Suppressor macrophage (primary cell): Measurements from ENCODE around the gene SETD2.
"Not testable (repeated sequence)": the region's sequence is repeated elsewhere in the genome, so short reads cannot be mapped to it uniquely, and the experiment has no call there.

Experiments
- DNase-seq, 4 experiments: peaks; one replicate each; pipeline ENCODE4 v3.0.0-alpha.2; 2020 to 2022
- total RNA-seq, 17 experiments: gene quantifications; one replicate each; lab custom pipeline; 2026; ENCODE audit warnings: mixed read lengths in 6 of 17, inconsistent platforms in 3 of 17; lab: John Stamatoyannopoulos, UW

The SETD2 gene, protein sequence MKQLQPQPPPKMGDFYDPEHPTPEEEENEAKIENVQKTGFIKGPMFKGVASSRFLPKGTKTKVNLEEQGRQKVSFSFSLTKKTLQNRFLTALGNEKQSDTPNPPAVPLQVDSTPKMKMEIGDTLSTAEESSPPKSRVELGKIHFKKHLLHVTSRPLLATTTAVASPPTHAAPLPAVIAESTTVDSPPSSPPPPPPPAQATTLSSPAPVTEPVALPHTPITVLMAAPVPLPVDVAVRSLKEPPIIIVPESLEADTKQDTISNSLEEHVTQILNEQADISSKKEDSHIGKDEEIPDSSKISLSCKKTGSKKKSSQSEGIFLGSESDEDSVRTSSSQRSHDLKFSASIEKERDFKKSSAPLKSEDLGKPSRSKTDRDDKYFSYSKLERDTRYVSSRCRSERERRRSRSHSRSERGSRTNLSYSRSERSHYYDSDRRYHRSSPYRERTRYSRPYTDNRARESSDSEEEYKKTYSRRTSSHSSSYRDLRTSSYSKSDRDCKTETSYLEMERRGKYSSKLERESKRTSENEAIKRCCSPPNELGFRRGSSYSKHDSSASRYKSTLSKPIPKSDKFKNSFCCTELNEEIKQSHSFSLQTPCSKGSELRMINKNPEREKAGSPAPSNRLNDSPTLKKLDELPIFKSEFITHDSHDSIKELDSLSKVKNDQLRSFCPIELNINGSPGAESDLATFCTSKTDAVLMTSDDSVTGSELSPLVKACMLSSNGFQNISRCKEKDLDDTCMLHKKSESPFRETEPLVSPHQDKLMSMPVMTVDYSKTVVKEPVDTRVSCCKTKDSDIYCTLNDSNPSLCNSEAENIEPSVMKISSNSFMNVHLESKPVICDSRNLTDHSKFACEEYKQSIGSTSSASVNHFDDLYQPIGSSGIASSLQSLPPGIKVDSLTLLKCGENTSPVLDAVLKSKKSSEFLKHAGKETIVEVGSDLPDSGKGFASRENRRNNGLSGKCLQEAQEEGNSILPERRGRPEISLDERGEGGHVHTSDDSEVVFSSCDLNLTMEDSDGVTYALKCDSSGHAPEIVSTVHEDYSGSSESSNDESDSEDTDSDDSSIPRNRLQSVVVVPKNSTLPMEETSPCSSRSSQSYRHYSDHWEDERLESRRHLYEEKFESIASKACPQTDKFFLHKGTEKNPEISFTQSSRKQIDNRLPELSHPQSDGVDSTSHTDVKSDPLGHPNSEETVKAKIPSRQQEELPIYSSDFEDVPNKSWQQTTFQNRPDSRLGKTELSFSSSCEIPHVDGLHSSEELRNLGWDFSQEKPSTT (N-terminal part only)
- 44.7 to 123 (median 74.4) reads per million in 17 experiments for total RNA-seq

DNA sequence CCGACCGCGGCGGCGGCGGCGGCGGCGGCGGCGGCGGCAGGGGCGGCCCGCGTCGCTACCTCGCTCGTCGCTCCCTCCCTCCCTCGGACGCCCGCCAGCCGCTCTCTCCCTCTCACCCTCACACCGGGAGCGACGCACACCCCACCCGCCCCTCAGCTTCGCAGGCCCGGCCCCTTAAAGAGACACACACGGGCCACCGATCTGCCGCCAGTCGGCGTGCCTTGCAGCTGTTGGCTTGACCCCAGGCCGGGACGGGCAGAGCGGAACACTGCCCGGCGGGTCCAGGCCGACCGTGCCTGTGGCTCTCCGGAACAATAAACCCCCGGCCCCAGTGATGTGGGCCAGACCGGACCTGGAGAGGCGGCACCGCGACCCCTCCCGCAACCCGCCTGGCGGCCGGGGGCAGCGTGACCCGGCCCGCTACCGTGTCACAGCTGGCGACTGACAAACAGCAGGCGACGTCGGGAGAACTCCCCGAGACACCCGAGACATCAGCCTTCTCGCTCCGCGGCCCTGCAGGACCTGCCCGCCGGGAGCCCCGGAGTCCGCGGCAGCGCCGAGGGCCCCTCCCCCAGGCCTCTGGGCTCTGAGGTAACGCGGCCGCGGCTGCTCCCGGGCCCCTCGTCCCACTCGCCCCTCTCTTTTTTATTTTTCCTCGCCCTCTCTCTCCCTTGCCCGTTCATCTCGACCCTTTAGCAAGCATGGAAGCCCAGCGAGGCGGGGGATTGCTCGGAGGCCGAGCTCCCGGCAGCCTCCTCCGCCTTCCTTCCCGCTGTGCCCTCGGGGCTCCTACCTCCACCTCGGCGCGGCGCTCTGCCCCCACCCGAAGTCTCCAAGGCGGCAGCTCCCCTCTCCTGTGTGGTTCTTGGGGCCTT, at the start of gene SETD2:
TSS of gene SETD2 (minus strand) at position 107 of the 875 bp plus-strand sequence. CDS start 189 bp downstream, outside the sequence.
- peak; percentile 89 to 95 (median 94) for DNase-seq

DNA sequence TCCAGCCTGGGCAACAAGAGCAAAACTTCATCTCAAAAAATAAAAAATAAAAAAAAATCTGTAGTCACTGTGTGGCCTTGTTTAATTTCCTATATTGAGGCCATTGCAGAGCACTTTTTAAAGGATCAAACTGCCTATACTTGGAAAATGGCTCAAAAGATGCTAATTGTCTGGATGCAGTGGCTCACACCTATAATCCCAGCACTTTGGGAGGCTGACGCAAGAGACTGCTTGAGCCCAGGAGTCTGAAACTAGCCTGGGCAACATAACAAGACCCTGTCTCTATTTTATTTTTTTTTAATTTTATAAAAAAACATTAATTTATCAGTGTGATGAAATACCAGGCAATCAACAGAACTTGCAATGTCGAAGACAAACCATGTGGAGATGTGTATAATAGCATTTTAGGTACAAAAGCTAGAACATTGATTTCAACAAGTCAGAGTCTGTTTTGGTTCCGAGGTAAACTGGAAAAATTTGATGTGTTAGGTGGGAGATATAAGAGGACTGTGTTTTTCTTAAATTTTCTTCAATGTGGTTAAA, 47.0 kb upstream of the SETD2 start:
- DNase-seq = no peak

DNA sequence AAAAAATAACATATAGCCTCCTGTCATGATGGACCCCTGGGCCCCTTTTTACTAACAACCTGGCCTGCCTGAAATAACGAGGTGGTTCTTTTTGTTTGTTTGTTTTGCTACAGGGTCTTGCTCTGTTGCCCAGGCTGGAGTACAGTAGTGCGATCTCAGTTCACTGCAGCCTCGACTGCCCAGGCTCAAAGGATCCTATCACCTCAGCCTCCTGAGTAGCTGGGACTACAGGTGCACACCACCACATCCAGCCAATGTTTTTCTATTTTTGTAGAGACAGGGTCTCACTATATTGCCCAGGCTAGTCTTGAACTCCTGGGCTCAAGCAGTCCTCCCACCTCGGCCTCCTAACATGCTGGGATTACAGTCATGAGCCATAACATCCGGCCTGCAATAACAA, 42.1 kb upstream of the SETD2 start:
- not testable (repeated sequence) for DNase-seq

DNA sequence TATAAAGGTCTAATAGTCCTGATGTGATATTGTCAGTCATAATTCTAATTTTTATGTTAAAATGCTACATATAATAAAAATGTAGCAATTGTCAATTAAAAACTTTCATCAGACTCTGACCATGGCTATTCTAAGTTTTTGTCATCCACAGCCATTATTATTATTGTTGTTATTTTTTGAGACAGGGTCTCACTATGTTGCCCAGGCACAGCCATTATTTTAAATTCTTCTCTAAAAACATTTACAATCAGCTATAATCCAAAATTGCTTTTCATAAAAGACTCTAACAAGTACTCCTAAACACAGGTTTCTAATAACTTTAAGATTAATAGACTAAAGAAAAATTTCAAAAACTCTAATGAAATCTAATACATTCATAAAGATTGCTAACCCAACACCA, 41.0 kb upstream of the SETD2 start:
- DNase-seq = no peak

DNA sequence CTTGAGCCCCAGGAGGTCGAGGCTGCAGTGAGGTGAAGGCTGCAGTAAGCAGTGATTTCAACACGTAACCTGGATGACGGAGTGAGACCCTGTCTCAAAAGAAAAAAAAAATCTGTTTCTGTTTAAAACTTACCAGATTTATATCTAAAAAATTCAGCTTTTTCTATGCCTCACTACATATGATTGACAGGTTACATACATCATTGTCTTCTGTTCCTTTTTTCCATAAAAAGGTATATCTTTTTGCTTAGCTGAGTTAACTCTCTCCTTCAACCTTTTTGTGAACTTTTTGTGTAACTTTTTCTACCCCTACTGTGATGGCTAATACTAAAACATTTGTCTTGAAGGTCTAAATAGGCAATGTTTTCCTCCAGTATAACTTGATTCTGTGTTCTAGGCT, 38.6 kb upstream of the SETD2 start:
- no peak for DNase-seq

DNA sequence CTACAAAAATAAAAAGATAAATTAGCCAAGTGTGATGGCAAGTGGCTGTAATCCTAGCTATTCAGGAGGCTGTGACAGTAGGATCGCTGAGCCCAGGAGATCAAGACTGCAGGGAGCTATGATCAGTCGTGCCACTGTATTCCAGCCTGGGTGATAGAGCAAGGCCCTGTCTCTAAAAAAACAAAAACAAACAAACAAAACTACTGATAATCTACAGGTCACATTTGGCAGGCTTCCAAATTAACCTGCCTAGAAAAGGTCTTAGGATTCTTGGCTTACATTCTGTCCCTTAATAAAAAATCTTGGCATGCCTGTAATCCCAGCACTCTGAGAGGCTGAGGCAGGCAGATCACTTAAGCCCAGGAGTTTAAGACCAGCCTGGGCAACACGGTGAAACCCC, 33.4 kb upstream of the SETD2 start:
- DNase-seq = no peak

DNA sequence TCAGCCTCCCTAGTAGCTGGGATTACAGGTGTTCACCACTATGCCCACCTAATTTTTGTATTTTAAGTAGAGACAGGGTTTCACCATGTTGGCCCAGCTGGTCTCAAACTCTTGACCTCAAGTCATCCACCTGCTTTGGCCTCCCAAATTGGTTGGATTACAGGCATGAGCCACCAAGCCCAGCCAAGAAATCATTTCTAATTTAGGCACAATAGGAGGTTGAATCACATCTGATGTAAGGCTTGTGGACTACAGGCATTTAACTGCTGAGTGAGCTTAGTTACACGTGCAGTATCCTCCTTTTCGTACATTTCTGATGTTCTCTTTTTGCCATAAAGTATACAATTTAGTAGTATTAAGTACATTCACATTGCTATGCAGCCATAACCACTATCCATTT, 31.1 kb upstream of the SETD2 start:
- no peak for DNase-seq

DNA sequence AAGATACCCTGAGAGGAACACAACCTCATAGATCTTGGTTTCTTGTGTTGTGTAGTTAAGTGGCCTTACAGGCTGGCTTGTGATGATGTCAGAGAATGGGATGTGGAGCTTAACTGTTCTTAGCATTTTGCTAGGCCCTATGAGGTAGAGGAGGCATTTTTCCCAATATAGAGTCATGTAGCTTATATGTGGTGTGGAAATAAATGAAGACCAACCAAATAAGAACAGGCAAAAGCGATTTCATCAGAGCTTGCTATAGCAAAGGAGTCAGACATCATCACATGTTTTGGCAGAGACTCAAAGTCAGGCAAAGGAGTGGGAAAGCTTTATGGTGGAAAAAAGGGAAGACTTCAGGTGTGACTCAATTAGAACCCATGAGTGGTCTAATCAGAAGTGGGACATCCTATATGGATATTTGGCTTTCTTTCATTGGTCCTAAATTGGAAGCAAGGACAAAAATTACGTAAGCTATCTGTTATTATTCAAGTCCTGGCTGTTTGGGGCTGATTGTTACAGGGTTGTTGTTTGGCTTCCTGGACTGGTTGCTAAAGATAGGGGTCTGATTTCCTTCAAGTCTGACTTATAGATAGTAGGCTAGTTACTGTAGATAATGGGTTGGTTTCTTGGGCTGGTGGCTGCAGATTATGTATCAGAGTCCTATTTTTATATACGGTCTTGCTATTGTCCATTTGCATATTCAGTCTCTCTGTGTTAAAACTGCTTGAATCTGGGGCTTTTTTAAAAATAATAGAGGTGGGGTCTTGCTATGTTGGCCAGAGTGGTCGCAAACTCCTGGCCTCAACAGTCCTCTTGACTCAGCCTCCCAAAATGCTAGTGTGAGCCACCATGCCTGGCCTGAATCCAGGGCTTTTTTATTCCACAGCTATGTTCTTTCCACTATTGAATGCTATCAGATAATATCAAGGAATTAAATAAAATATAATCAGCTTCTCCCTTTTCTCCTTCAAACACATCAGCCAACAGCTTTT, 30.3 kb upstream of the SETD2 start:
- peak; percentile 5 to 43 (median 12) for DNase-seq

DNA sequence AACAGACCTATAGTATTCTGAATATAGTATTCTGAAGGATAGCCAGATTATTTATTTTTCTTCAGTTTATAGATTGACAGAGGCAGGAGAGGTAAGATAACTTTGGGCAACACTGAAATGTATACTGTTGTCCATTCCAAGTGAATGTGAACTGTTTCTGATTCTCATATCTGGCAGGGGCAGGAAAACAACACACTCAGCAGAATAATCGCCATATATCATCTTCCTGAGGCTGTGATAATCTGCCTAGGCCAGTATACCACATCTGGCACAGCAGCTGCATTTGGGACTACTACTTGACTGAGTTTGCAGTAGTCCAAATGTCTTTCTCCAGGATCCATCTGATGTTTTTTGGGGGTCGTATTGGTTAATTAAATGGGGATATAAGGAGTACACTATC, 22.4 kb upstream of the SETD2 start:
- DNase-seq = no peak

DNA sequence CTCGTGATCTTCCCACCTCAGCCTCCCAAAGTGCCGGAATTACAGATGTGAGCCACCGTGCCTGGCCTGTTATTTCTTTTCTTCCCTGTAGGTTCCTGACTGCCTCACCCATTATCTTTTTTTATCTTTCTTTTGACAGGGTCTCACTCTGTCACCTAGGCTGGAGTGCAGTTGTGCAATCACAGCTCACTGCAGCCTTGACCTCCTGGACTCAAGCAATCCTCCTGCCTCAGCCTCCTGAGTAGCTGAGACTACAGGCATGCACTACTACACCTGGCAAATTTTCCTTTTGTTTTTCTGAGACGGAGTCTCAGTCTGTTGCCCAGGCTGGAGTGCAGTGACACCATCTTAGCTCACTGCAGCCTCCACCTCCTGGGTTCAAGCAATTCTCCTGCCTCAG, 17.8 kb upstream of the SETD2 start:
- DNase-seq = not testable (repeated sequence)

DNA sequence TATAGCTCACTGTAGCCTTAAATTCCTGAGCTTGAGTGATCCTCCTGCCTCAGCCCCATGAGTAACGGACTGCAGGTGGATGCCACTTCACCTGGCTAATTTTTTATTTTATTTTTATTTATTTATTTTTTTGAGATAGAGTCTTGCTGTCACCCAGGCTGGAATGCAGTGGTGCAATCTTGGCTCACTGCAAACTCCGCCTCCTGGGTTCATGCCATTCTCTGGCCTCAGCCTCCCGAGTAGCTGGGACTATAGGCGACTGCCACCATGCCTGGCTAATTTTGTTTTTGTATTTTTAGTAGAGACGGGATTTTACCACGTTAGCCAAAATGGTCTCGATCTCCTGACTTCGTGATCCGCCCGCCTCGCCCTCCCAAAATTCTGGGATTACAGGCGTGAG, 16.1 kb upstream of the SETD2 start:
- DNase-seq = not testable (repeated sequence)

DNA sequence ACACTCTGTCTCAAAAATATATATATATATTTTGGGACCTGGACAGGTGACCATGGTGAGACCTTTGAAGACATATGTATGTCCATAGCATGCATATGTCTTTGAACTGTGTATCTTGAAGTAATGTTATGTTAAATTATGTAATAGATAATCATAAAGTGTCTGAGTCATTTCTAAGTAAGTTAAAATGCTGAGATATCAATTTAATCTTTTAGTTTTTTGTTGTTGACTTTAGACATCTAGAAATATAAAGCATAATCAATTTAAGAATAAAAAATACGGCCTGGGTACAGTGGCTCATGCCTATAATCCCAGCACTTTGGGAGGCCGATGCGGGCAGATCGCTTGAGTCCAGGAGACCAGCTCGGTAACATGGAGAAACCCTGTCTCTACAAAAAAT, 12.7 kb upstream of the SETD2 start:
- no peak for DNase-seq

DNA sequence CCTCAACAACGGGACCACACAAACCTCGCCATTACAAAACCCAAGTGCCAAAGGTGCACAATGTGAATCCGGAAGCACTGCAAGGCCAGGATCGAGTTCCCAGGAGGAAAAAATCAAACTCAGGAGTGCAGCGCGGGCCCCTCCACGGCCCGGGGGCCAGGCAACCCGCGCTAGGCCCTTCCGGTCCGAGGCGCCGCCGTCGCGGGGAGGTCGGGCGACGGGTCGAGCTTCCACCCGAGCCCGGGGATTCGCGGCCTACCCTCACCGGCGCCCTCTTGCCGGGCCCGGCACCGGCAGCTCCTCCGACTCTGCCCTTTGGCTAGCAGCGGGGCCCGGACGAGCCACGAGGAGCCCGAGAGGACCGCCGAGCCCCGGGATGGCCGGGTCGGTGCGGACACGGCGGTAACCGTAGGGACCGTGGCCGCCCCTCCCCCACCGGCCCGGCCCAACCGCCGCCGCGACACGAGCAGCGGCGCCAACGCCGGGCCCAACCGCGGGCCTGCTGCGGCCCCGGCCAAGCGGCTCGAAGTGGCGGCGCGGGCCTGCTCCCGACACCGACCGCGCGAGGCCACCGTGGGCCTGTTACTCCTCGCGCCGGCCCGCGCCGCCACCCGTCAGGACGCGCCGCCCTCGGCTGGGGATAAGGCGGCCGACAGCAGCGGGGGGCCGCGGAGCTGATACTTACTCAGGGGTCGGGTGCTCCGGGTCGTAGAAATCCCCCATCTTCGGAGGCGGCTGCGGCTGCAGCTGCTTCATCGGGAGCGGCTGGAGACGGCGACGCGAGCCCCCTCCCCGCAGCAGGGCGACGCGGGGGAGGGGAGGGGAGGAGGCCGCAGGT, 525 bp downstream of the SETD2 start:
- DNase-seq = peak; percentile 35 to 72 (median 52)

DNA sequence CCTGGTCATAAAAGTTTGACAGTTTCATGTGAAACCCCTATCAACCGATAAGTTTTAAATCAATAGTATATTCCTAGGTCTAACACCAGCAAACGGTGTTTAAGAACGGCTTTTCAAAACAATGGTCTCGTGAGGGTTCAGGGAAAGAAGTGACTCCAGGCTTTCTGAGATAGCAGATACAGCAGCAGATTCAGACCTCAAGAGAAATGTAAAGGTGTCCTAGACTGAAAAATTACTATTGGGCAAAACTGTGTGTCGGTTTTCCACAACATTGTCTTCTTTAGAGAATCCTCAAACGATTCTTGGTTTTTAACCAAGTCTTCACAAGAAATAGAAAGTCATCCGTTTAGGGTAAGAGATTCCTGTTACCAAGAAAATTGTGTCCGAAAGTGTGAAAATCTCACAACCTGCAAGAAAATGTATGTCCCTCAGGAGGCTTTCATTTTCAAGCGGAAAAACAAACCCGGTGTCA, 1.2 kb downstream of the SETD2 start:
- DNase-seq = peak in 3 of 4 experiments; percentile 6 to 17 (median 13)

DNA sequence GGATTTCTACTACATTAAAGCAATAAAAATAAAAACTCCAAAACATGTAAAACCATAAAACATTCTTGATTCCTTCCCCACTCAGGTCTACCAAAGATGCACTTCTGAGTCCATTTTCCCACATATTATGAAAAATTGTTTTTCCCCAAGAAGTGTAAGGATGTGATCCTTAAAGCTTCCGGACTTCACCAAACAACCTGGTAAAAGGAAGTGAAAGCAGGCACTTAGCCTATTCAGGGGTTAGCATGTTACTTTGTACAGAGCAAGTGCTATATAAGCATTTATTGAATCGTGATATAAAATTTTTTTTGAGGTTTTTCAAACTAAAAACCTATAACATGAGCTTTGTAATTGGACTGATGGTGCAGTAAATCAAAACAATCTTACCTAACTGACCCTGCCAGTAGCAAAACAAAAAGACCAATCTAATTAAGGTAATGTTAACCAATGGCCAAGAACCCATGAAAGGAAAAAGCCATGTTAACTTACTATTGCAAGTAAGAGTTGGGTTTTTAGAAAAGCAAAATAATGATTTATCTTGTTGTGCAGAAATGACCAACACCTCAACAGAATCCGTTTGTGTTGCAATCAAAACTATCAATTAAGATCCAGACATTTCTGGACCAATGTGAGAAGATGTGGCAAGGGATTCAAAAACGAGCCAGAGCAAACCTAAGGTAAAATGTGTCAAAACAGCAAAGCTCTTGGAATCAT, 1.8 kb downstream of the SETD2 start:
- DNase-seq = peak; percentile 9 to 54 (median 38)

DNA sequence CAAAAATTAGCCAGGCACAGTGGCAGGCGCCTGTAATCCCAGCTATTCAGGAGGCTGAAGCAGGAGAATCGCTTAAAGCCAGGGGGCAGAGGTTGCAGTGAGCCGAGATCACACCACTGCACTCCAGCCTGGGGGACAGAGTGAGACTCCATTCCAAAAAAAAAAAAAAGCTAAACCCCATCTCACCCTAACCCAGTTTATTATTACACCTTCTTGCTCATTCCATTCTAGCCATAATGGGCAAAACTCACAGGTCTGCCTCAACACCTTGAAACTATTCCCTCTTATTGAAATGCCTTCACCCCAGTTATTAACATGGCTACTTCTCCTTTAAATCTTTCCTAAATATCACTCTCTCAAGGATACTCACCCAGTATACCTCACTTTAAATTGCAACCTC, 4.1 kb downstream of the SETD2 start:
- DNase-seq = no peak

DNA sequence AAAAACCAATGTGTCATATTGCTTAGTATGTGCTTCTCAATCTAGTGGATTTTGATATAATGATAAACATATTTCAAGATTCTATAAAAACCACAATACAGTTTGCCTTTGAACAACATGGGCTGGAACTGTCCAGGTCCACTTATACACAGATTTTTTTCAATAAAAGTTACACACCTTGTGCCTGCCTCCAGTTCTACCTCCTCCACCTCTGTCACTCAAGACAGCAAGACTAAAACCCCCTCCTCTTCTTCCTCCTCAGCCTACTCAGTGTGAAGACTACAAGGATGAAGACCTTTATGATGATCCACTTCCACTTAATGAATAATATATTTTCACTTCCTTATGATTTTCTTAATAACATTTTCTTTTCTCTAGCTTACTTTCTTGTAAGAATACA, 5.7 kb downstream of the SETD2 start:
- DNase-seq = no peak

DNA sequence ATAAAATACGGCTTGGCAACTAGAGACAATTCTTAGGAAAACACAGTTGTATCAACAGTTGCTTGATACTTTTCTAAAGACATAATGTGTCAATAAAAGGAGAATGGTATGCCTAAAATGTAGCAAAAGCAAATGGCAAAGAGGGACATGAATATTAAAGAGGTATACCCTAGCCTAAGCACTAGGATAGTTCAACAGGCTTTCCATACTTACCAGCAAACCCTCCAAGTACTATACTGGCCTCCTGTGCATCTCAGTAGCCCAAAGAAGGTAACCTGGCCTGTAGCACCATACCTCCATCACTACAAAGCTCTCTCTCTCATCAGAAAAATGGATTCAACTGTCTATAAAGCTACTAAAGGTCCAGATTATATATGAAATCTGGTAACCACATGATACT, 7.5 kb downstream of the SETD2 start:
- no peak for DNase-seq
